ENCODE measurements around the gene FCGR1A. TPM values are rescaled to one million over a fixed set of nuclear protein-coding genes. Genes with fewer than 3 reads are reported as not detected.
"Not testable (repeated sequence)": the region's sequence is repeated elsewhere in the genome, so short reads cannot be mapped to it uniquely, and the experiment has no call there.

Gene FCGR1A
- not detected in 2 replicates for polyA plus RNA-seq (2014; cell fraction: cytosol; rRNA removed)
- not detected in 2 replicates for polyA plus RNA-seq (2014; cell fraction: nucleus; rRNA removed)

DNA sequence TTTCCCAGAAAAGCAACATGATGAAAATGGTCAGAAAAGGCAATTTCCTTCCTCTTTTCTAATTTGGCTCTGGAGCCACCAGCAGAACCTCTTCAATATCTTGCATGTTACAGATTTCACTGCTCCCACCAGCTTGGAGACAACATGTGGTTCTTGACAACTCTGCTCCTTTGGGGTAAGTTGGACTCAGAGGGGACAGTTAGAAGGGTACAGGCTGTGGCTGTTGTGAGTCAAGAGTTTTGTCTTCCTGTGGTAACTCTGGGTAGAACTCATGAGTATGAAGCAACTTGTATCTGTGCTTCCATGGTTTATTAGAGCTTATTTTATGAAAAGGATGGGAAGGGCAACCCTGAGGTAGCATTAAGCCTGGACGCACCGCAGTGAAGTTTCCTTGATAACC is at the start of gene FCGR1A:
FCGR1A (plus strand) TSS at position 95 of the 400 bp plus-strand sequence; CDS start at position 145, 50 bp downstream.
- DNase-seq (ENCODE audit: low spot score), result not testable (repeated sequence)

DNA sequence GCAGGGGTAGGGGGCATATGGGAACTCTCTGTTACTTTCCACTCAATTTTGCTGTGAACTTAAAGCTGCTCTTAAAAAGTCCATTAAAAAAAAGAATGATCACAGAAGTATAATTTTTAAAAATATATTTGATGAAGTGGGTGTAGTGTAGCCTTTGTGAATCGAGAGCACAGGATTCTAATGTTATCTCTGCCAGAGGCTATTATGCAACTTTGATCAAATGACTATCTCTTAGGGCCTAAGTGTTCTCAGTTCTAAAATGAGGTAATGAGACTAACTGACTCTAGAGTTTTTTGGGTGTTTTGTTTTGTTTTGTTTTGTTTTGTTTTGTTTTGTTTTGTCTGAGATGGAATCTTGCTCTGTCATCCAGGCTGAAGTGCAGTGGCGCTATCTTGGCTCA is 49.7 kb upstream of the FCGR1A start:
- not testable (repeated sequence) for DNase-seq (ENCODE audit: low spot score)

DNA sequence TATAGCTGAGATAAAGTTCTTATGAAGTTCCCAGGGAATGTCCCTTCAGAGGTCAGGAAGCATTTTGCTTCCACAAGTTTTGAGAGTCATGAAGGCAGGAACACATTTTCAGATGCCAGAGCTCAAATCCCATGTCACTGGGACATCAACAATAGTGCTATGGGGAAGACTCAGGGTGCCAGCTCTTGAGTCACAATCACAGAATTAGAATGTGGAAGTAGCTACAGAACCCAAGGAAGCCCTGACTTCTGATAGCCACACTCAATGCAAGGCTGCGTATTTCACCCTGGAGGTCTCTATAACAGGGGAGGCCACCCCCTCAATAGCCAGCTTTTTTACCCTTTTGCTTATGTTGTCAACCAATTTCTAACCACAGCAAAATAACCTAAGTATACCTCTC is 47.8 kb upstream of the FCGR1A start:
- DNase-seq (ENCODE audit: low spot score), result not testable (repeated sequence)

DNA sequence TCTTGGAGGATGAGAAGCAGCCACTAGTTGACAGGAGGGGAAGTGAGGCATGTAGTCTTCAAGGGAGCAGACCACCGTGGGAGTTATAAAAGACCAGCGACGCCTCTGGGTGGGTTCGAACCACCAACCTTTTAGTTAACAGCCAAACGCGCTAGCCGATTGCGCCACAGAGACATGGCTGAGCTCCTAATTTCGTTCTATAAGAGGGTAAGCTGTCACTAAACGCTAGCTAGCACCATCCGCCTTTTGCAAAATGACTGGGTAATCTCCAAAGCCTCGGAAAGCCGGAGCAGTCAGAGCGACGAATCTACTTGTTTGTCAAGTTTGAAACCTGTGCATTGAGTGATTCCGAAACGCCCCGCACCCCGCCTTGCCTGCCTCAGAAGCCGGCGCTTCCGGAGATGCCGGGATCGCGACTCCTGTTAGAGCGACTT is 42.3 kb upstream of the FCGR1A start:
- DNase-seq (ENCODE audit: low spot score), result not testable (repeated sequence)

DNA sequence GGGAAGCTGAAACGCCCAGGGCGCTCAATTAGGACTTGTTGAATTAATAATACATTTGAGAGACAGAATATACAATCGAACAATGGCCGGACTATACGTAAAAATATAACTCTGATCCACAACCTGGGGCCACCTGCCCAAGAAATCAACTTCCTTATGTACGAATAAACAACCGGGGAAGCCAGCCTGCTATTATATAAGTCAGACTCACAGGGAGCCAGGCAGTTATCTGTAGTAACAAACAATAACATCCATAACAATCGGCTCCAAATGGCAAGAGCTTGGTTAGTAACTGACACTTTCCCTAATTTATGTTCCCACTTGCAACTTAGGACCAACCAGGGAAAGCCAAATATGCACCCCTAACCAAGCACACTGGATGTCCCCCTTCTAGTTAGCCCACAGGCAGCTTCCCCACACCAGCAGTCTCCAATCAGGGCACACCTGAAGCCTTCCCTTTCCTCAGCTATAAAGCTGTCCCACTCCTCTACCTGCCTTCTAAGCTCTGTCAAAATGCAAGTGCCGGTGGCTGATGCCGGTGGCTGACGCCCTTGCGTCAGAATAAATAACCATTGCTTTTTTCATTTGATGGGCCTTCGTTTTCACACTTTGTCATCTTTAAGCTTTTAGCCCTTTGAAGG is 41.8 kb upstream of the FCGR1A start:
- DNase-seq (ENCODE audit: low spot score), result not testable (repeated sequence)

DNA sequence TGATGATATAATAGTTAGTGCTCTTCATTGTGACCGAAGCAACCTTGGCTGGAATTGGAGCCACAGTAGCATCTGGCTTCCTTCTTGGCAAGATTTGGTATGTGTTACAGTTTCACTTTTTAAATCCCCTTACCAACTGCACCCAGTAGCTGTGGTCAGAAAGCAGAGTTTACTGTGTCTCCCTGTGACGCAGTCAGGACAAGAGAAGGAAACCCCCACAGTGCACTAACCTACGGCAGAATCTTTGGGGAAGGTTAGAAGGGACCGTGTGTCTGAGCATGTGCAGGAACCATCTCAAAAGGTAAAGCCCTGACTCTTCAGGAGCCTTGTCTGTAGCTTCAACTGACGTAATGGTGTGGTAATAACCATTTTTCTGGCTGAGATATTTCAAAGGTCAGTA is 40.6 kb upstream of the FCGR1A start:
- not testable (repeated sequence) for DNase-seq (ENCODE audit: low spot score)

DNA sequence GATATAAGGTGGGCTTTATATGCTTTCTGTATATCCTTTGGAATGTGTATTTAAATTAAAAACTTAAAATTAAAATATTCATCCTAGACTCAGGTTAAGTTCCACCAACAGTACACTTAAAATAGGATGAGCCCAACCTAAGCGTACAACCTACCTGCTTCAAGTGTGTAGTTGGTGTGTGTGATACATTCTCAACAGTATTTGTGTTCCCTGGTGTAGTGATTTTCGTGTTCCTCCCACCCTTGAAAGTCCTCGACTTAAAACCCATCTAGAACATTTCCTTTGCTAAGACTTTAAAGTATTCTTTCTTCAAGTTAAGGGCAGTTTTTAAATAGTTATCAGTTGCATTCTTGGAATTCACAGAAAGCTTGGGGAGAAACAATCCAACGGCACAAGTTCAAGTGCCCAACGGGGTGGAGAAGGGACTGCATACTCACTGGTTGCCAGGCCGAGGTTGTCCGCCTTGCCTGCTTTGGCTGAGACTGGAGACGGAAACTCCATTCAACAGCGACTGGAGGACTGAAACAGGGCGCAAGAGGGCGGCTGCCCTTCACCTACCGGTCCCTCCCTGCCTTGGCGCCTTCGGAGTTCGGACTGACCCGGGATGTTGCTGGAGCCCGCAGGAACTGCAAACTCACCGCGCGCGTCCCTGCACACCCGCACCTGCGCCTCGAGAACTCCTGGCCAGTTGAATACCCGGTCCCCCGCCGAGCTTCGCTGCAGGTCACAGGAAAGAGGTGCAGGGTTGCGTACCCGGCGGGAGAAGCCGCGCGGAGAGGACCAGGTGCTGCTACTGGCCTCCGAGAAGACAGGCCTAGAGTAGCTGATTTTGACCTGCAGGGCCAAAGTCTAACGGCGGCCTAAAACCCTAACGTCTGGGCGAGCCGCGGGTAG is 35.8 kb upstream of the FCGR1A start:
- DNase-seq (ENCODE audit: low spot score), result not testable (repeated sequence)

DNA sequence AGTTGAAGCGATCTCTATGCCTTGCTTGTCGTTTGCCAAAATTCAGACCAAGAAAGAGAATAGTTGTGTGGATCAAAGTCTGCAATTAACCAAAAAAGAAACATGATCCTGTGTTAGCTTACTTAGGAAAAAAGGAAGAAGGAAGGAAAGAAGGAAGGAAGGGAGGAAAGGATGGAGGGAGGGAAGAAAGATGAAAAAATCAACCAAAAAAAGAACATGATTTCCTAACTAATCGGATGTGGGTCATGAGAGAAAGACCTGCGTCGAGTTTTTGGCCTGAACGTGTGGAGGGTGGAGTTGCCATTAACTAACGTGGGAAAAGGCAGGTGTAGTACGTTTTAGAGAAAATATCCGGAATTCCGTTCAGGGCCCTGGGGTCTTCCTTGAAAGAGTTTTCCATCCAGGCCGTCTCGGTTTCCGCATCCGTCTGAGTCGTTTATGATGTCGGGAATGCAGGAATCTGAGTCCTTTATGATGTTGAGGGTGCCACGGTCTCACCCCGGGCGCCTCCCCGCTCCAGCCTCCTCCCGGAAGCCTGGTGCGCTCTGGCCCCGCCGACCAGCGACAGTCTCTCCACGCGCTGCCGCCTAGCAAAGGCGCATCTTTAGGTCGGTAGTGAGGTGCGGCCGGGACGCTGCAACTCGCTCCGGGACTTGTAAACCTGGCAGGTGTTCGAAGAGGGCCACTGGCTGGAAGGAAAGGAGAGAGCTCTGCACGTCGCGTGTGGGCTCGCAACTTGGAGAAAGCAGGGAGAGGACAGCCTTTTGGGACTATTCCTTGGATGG is 34.9 kb upstream of the FCGR1A start:
- DNase-seq (ENCODE audit: low spot score), result not testable (repeated sequence)

DNA sequence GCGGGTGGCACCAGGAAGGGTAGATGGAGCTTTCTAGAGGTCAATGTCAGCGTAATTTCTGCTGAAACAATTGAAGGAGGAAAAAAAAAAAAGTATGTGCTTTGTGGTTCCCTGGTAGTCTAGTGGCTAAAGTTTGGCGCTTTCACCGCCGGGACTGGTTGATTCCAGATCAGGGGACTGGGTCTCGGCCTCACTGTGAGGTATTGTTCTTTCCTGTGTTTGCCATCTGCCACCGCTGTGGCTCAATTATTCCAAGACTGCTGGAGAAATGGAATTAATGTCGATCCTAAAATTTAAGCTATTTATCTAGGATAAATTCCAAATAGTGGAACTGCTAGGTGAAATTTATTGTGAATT is 34.4 kb upstream of the FCGR1A start:
- not testable (repeated sequence) for DNase-seq (ENCODE audit: low spot score)

DNA sequence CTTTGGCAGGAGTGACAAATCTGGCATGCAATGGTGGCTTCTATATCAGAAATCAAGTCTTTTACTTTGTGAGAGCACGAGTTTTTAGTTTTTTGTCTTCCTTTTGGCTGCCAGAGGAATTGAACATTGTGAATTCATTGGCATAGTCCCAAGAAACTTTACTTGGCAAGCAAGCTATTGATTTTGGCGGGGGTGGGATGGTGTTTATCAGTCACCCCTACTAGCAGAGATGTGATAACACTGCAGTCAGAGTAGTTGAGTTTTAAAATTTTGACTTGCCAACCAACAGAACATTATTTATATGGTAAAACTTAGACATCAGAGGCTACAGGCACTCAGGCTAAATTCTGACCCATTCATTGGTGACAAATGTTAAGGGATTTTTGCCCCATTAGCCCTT is 31.9 kb upstream of the FCGR1A start:
- DNase-seq (ENCODE audit: low spot score), result not testable (repeated sequence)

DNA sequence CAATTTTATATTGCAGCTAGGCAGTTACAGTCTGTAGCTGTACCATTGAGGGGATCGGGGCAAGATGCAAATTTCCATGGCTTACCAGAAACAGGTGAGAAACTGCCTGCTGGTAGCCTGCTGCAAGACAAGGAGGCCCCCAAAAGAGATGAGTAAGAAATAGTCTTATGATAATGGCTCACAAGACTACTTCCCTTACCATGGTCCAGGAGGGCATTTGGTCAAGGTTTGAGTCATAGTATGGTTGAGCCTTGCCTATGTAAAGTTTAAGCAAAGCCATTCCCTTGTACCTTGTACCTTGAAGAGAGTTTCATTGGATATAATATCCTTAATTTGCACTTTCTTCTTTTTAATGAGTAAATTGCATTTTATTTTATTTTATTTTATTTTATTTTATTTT is 30.3 kb upstream of the FCGR1A start:
- not testable (repeated sequence) for DNase-seq (ENCODE audit: low spot score)

DNA sequence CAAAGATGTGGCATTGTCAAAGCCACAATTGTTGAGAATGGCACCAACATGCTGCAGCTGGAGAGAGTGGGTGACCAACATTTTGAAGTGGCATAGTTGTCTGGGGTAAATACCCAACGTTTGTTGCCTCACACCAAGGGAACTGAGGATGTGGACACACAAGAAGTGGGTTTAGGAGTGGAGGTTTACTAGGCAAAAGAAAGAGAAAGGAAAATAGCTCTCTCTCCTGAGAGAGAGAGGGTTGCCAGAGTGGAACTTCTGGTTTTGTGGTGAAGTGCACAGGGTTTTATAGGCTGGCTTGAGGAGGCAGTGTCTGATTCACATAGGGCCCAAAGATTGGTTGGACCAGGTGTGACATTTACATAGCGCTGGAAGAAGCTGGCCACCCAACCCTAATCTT is 29.0 kb upstream of the FCGR1A start:
- not testable (repeated sequence) for DNase-seq (ENCODE audit: low spot score)

DNA sequence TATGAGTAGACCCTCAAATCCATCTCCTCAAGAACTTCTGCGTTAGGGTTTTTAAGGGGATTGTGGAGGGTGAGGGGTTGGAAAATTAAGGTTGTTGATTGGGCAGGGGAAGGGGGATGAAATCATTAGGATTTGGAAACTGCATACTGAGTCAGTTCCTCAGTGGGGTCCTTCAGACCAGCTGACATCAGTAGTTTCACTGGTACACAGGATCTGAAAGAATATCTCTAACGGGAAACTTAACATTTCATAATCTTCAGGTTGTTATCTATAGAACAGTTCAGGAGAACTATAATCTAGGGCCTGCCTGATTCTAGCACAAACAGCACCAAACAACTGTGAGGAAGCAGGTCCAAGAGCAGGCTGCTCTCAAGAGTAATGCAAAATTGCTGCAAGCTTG is 27.2 kb upstream of the FCGR1A start:
- not testable (repeated sequence) for DNase-seq (ENCODE audit: low spot score)

DNA sequence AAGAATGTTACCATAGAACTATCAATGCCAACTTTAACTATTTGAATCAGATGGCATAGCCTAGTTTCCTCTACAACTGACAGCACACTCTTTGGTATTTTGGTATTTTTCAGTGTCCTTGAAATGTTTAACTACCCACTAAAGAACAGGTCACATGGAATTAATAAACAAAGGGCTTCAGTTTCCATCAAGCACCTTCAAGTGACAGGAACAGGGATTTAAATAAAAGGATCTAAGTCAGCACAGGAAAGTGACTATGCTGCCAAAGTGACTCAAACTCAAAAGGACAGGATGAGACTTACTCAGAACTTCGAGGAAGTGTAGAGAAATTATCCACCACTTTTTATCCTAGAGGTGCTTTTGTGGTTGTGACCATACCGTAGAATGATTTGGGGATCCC is 20.2 kb upstream of the FCGR1A start:
- DNase-seq (ENCODE audit: low spot score), result not testable (repeated sequence)

DNA sequence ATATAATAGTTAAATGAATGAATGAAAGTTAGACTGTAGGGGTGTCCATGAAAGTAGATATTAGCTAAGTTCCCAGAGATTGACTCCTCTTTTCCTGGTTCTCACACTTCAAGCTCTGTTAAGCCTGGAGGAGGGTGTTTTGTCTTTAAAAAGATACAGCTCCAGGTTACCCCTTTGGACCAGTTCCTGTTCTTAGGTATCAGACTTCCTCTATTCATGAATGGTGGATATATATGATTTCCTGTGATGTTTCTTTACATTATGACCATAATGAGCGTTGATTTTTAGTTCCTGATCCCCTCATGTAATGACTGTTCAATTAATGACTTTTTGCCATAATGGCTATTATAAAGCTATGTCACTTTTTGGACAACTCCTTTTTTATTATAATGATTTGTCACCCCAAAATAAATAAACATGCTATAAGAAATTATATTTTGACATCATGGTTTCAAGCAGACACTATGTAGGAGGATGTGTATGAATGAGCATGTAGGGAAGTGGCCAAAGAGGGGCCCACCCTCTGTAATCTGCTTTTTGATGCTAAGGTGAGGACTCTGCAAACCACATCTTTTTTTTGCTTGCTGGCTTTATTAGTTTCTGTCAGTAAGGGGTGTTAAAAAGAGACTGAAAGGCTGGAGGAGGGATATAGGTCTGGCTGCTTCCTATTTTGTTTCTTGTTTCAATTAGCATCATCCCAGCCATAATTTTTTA is 18.2 kb upstream of the FCGR1A start:
- DNase-seq (ENCODE audit: low spot score), result not testable (repeated sequence)

DNA sequence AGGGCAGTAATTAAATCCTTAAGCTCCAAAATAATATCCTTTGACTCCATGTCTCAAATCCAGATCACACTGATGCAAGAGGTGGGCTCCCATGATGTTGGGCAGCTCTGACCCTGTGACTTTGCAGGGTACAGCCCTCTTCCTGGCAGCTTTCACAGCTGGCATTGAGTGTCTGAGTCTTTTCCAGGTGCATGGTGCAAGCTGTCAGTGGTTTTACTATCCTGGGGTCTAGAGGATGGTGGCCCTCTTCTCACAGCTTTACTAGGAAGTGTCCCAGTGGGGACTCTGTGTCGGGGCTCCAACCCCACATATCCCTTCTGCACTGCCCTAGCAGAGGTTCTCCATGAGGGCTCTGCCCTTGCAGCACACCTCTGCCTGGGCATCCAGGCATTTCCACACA is 16.3 kb upstream of the FCGR1A start:
- not testable (repeated sequence) for DNase-seq (ENCODE audit: low spot score)

DNA sequence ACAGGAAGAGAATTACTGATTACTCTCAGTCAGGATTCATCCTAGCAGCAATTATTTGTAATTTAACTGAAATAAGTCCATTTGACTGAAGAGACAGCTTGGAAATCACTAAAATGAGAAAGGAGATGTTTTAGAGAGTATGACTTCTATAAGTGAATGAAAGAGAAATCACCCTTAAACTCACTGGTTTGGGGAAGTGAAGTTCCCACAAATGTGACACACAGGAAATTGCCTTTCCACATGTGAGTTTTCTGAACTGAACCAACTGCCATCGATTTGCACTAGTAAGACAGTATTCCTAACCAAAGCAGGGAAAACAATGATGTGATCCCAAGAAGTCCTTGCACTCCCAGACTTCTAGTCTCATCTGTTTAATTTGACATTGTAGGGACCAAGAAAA is 13.3 kb upstream of the FCGR1A start:
- not testable (repeated sequence) for DNase-seq (ENCODE audit: low spot score)

DNA sequence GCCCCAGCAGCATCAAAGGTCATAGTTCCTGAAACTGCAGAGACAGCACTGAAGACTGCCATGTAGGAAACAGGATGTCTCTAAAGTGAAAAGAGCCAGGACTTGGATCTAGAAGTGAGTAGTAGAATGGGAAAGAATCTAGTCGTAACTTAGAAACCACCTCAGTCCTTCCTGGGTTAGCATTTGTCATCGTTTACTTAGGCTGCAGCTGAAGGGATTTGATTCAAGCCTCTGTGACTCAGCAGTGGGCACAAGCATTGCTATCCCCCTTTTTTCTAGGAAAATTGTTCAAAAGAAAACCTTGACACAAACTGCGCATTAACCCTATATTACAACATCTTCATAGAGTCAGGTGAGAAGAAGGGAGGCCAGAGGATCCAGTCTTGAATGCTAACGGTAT is 11.8 kb upstream of the FCGR1A start:
- not testable (repeated sequence) for DNase-seq (ENCODE audit: low spot score)

DNA sequence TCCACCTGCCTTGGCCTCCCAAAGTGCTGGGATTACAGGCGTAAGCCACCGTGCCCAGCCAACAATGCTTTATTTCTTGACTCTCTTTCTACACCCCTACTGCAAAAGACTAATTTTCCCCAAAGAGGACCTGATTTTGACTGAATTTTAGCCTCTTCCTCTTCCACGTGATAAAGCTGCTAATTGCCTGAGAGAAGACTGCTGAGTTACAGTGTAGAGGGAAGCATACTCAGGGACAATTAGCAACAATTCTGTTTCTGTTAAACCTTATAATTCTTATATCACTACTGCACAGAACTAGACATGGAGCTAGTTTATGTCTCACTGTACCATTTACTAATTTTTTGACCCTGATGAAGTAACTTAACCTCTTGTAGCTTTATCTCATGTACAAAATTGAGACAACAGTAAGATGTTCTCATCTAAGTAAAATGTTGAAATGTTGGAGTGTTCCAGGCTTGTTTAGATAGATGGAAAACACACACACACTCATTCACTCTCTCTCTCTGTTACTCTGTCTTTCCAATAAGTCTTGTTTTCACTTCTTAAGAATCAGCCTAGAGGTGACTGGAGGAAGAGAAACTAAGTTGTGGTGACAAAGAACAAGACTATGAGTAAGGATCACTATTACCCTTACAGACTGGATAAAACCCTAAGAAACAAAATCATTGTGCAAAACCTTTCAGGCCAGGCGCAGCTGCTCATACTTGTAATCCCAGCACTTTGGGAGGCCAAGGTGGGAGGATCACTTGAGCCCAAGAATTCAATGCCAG is 10.7 kb upstream of the FCGR1A start:
- not testable (repeated sequence) for DNase-seq (ENCODE audit: low spot score)

DNA sequence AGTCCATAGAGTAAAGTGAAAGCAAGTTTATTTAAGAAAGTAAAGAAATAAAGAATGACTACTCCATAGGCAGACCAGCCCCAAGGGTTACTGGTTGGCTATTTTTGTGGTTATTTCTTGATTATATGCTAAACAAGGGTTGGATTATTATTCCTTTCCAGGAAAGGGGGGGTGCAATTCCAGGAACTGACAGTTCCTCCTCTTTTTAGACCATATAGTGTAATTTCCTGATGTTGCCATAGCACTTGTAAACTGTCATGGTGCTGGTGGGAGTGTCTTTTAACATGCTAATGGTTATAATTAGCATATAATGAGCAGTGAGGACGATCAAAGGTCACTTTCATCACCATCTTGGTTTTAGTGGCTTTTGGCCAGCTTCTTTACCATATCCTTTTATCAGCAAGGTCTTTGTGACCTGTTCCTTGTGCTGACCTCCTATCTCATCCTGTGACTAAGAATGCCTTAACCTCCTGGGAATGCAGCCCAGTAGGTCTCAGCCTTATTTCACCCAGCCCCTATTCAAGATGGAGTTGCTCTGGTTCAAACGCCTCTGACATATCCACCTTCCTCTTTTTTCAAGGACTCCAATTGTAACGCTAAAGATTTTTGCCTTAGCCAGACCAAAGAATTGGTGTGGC is 6.9 kb upstream of the FCGR1A start:
- DNase-seq (ENCODE audit: low spot score), result not testable (repeated sequence)

Data from SK-N-DZ (cell line).